ENCODE results near the gene AJAP1.
"Not testable (repeated sequence)": the region's sequence is repeated elsewhere in the genome, so short reads cannot be mapped to it uniquely, and the experiment has no call there.

AJAP1 gene

DNA sequence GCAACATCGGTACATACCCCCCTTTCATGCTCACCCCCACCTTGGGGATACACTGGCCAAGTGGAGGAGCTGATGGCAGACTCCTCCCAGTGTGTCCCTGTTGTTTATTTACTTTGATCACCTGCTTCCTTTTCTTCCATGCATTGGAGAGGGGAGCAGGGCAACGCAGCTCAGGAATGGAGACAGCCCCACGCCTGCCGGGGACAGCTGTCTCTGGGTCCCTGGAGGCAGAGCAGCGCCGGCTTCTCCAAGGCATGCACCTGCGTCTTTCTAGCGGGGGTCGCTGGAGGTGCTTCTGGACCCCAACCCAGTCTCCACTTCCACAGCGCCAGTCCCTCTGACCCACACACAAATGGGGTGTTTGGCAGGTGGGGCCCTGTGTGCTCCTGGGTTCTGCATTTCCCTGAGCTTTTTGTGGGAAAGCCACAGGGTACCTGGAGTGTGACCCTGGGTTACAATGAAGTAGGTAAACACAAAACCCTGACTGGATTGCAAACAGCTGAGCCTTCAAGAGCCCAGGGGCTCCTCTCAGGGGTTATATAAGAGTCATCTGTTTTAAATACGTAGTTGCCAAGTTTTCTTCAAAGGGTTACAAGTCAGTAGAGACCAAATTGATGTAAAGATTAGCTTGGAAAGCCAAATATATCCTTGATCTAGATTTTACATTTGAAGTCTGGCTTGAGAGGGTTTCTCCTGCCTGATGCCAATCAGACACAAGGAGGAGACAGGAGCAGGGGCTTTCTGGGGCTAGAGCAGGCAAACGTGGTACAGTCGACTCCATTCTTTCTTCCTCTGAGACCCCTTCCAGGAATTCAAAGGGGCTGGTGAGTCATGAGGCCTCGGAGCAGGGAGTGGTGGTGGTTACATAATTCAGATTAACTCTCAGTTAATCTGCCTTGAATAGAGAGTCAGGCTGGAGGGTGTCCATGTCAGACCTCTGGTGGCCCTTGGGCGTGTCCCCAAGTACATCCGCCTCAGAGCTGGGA lies 4.5 kb downstream of the AJAP1 start:
- no peak for DNase-seq

DNA sequence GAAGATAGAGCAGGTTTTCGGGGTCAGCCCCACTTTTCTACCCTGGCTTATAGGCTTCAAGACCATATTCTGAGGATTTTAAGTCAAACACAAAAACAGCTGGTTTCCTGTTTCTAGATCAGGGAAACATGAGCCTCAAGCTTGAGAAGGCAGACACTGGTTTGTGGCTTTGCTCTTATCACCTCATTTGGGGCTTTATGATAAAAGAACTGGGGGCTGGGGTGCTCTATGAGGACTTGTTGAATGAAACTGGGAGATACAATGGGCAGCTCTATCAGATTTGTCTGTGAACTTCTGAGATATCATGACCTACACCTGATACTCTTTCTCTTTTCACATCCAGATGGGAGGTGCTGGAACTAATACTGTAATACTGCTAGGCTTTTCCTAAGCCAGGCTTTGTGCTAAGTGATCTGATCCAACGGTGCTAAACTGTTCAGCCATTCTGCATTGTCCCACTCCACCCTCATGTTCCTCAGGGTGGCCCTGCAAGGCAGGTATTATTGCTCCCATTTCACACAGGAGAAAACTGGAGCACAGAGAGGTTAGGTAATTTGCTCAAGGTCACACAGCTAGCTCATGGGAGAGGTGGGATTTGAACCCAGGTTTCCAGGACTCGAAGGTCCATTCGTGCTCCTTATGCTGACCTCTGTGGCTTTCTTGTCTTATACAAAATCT lies 6.6 kb downstream of the AJAP1 start:
- DNase-seq = no peak

DNA sequence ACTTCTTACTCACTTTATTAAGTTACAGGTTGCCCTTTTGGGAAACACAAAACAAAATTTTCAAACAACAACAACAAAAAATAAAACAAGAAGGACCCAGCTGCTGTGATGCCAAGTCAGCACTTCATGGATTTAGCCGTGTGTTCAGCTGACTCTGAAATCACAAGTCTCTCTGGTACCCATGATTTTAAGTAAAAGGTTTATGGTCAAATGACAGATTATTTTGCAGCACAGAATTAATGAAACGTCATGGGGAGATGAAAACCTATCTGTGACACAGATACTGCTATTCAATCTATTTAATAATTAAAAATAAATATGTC lies 7.1 kb downstream of the AJAP1 start:
- DNase-seq = no peak

DNA sequence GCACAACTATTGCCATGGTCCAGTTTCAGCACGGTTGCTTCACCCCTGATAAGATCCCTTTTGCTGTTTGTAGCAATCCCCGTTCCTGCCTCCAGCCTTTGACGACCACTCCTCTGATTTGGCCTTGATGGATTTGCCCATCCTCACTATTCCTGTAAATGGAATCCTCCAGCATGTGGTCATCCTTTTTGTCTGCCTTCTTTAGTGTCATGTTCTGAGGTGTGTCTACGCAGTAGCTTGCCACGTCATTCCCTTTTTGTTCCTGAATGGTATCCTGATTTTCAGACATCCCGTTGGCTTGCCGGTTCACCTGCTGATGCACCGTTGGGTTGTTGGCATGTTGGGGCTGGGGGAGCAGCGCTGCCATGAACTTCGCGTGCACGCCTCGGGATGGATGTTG lies 7.8 kb downstream of the AJAP1 start:
- DNase-seq = no peak

DNA sequence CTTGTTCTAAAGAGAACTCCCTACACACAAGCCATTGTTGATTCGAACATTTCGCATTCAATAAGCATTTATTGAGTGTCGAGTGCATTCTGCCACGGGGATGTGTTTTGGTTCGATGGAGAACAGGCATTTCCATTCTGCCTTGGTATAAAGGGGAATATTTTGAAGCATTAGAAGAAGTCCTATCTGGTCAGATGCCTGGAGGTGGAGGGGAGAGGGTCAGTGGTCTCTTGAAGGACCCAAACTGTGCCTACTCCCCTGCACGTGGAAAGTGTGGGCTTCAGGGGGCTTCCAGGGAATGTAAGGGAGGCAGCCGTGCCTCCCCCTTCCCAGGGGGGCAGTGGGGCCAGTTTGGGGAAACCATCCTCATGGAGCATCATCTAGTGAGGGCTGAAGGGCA lies 8.3 kb downstream of the AJAP1 start:
- no peak for DNase-seq

GRCh38 chr1:4664095-4664494 lies 9.7 kb downstream of the AJAP1 start:
- no peak for DNase-seq

- no peak for DNase-seq
Observed at GRCh38 chr1:4664606-4665005, 10.2 kb downstream of the AJAP1 start.

- DNase-seq = no peak
Observed at GRCh38 chr1:4665456-4665855, 11.0 kb downstream of the AJAP1 start.

GRCh38 chr1:4666683-4667082 lies 12.3 kb downstream of the AJAP1 start:
- not testable (repeated sequence) for DNase-seq

- no peak for DNase-seq
Observed at GRCh38 chr1:4668743-4669700, 14.6 kb downstream of the AJAP1 start.

- DNase-seq = no peak
Observed at GRCh38 chr1:4670265-4670664, 15.9 kb downstream of the AJAP1 start.

GRCh38 chr1:4671828-4672227 lies 17.4 kb downstream of the AJAP1 start:
- DNase-seq = no peak

DNA sequence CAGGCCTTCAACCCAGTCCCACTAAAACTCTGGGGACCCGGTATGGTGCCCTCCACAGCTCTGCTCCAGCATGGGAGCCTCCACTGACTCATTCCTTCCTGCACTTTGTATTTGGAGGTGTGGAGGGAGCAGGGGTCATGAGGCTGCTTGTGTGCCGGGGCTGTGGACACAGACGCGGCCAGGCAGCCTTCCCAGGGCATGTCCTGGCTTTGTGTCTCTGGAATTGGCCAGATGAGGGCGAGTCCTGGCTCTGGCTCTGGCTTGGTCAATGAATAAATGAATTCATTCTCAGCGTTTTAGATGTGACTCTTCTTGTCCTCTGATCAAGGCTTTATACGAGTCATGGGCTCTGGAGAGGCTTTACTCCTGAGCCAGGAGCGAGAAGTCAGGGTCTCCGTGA lies 19.1 kb downstream of the AJAP1 start:
- no peak for DNase-seq

DNA sequence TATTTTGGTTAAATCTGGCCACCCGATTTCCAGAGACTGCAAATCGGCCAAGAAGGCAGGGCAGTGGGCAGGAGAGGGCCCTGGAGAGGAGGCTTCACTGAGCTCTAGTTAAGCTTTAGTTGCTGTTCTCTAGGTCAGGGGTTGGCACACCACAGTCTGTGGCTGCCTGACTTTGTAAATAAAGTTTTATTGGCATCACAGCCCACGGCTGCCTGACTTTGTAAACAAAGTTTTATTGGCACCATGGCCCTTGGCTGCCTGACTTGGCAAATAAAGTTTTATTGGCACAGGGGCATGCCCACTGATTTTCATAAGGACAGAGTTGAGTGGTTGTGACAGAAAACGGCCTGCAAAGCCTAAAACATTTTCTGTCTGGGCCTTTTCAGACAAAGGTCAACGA lies 19.7 kb downstream of the AJAP1 start:
- no peak for DNase-seq

DNA sequence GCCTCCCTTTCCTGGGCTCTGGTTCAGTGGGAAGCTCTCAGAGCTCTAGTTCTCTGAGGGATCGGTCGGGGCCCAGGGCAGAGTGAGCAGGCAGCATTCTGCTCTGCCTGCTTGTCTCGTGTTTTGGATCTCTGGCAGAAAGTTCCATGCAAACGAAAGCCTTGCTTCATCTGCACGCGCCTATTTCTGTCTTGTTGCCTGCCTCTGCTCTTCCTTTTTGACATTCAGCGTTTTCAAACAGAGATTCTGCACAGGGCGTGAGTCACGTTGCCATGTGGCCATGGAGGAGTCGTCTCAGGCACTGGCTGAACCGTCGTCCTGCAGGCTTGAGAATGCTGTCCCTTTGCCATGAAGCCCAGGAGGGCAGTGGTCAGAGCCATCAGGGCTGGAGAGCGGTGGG lies 20.3 kb downstream of the AJAP1 start:
- no peak for DNase-seq

DNA sequence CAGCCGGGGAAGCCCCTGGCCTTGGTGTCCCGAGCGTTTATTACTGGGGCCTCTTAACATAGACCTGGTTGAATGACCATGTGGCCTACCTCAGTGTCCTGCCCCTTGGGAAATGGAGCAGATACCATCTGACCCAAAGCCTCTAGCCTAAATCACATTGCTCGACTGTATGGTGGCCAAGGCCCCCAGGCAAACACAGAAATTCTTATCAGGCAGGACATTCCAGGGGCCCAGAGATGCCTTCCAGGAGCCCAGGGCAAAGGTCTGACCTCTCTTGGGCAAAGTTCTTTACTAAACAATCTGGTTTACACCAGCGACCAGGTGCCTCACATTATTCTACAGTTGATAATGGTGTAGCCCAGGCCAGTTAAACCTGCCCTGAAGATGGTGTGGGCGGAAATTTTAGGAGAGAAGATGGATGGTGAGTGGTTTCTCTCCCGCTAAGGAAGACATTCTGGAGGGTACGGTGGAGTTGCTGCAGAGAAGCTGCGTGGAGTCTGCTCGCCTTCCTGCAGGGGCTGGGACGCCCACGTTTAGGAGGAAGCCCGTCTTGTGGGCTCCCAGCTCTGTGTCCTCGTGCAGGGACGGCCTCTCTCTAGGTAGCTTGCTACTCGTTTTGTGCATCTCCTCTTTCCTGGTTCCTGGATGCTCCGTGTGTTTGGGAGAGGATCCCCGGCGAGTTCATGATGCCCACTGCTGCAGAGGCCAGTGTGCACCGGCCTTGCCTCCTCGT lies 21.2 kb downstream of the AJAP1 start:
- DNase-seq = no peak

DNA sequence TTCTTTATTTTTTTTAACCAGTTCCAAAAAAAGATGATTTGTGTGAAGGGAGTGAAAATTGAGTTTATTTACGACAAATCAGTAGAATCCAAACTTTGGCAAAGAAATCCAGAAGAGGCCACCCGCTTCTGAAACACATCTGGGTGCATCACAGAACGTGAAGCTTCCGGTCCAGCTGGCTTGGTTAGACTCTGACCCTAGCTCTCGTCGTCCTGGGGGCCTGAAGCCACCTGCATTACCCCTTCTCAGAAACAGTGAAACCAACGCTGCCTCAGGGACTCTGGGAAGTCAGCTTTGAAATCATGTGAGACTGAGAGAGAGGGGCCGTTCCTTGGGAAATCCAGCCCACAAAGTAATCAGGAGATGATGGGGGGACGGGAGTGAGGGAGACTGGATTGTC lies 21.8 kb downstream of the AJAP1 start:
- no peak for DNase-seq

- no peak for DNase-seq
Observed at GRCh38 chr1:4677608-4678007, 23.2 kb downstream of the AJAP1 start.

DNA sequence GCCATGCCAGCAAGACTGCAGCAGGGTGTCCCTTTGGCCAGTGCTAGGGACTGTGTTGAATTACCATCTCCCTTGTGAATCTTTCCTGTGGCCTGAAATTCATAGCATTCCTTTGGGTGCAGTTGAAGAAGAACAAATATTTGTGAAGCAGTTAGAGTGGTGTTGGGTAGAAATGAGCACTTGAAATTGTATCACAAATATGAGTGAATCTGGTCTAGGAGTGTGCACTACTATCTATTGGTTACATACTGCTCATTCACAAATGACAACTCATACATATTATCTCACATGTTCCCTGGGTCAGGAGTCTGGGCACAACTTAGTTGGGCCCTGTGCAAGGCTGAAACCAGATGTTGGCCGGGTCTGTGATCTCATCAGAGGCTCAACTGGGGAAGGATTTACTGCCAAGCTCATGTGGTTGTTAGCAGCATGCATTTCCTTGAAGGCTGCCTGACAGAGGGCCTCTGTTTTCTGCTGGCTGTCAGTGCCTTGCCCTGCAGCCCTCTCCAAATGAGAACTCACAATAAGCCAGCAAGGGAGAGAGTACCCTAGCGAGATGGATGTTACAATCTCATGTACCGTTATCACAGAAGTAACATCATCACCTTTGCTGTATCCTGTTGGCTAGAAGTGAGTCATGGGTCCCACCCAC lies 23.8 kb downstream of the AJAP1 start:
- DNase-seq = no peak

GRCh38 chr1:4681026-4681425 lies 26.6 kb downstream of the AJAP1 start:
- DNase-seq = no peak

GRCh38 chr1:4682607-4683220 lies 28.3 kb downstream of the AJAP1 start:
- no peak for DNase-seq

- no peak for DNase-seq
Observed at GRCh38 chr1:4684136-4684535, 29.7 kb downstream of the AJAP1 start.

All from EL (cell line).